GM21528 (cell line): ENCODE results near the gene RELN.
"Not testable (repeated sequence)": the region's sequence is repeated elsewhere in the genome, so short reads cannot be mapped to it uniquely, and the experiment has no call there.

Source experiments
- ATAC-seq: cut with Tn5 transposase; IDR thresholded peaks from one replicate; pipeline ENCODE4 v1.9.1; 2021; ENCODE audit warnings: mild to moderate bottlenecking, moderate library complexity; ENCODE audit not compliant: unreplicated experiment, low FRiP score

The RELN gene

DNA sequence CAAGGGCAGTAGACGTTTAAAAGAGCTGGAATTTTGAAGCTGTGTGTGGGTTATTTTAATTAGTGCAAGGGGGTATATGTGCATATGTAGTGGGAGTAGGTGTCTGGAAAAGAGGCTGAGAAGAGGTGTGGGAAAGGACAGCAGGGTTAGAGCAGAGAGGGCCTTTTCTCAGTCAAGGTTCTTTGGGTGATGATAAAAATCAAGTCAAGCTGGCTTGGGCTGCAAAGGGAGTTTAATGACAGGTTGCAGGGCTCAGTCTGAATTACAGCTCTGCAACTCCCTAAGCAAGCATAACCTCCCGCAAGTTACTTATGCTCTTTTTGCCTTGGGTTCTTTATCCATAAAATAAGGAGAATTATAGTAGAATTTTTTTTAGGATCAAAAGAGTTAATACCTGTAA is 83.5 kb downstream of the RELN start:
- ATAC-seq, result no peak

DNA sequence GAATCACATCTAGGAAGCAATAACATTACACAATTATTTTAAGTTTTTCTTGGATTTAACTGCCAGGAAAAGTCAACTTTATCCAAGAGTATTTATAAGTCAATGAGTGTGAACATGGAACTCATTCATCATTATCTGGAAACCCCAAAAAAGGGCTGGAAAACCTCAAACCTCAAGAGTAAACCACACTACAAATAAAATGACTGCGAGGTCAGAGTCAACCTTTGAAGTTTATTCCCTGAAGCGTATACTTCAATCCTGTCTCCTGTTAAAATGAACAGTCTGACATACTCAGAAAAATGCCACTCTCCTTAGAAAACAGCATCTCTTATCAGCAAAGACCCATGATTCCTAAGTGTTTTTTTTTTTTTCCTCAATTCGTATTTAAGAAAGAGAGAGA is 86.5 kb downstream of the RELN start:
- no peak for ATAC-seq

DNA sequence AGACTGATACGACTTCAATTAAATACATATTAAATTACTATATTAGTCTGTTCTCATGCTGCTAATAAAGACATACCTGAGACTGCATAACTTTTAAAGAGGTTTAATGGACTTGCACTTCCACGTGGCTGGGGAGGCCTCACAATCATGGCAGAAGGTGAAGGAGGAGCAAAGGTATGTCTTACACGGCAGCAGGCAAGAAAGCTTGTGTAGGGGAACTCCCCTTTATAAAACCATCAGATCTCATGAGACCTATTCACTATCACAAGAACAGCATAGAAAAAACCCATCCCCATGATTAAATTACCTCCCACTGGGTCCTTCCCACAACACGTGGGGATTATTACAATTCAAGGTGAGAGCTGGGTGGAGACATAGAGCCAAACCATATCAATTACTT is 92.6 kb downstream of the RELN start:
- not testable (repeated sequence) for ATAC-seq

DNA sequence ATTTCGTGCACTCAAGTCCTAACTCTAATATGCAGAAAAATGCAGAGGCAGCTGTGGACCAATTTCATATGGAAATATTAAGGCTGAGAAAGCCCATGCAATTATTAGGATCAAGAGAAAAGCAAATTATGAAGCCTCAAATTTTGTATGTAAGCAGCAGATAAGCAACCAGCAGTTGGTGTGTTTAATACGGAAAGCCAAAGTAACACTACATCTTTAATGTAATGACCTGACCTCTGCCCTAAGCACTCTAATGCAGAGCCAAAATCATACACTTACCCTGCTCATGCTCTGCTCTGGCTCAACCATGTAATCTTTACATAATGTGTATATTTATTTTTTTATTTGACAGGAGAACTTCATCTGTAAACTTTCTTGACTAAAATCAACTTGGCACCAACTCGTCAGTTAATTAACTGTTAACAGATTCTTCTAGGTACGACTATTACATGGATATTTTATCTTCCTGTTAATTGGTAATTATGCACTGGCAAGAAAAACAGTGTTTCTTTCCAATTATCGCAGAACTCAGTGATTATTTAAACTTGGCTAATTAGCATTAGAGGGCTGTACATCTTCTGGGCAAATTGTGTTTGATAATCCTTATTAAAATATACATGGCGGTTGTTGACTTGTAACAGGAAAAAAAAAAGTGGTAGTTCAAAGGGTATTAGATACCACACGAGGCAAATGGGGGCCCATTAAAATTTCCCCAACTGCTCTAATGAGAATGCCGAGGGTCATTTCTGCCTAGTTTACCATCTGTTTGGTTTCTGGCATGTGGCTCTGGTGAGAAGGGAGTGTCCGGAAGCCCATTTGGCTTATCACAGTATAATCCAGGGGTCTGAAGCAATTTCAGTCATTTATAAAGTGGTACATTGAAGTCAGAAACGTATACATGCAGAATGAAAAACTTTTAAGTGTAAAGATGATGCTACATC is 94.5 kb downstream of the RELN start:
- no peak for ATAC-seq

DNA sequence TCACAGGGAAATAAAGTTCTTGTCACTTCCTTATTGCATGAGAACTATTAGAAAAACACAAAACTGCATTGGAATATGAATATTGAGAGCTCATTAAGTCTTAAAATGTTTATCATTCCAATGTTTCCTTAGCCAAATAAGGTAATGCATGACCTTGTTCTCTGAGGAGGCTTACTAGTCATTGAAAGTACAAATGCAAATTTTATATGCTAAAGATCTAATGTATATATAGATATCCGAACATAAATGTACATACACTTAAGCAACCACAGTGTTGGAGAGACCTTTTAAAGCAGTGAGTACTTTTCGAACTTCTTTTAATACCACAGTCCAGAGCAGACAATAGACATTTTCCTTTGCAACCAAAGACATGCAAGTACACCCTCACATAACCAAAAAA is 96.1 kb downstream of the RELN start:
- ATAC-seq, result no peak

DNA sequence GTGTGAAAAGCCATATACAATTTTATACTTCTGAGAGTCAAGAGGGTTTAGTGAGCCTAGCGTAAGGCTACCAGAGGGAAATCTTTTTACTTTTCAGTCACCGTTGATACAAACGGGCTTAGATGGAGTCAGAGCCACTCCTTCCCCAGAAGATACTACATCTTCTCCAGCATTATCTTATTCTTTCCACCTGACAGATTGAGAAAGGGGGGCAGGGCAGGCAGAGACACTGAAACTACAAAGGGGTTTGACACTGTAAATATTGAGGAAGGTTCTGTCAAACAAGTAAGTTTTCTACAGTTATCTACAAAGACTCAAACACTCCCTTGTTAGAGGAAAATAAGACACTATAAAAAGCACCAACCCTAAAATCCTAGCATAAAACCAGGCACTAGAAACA is 100.0 kb downstream of the RELN start:
- ATAC-seq, result no peak

DNA sequence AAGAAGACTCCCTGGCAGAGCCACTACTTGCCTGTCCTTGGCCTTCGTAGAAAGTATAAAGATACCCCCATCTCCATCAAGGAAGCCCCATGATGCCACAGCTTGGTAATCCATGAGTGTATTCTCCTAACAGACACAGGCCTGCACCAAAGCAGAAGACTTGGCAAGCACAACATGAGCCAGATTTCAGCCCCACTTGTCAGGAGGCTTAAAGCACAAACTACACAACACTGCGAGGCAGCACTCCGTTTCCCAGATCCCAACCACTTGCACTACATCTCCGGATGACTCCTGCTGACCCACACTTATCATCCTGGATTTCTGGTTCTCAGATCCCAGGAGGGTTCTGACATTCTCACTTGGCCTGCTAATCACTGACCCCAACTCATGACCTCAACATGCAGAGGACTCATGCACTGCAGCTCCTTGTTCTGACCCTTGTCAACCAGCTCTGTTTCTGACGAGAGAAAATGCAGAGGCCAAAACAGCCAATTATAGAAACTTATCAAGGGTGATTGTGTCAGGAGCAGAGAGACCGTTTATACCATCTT is 100.8 kb downstream of the RELN start:
- no peak for ATAC-seq

DNA sequence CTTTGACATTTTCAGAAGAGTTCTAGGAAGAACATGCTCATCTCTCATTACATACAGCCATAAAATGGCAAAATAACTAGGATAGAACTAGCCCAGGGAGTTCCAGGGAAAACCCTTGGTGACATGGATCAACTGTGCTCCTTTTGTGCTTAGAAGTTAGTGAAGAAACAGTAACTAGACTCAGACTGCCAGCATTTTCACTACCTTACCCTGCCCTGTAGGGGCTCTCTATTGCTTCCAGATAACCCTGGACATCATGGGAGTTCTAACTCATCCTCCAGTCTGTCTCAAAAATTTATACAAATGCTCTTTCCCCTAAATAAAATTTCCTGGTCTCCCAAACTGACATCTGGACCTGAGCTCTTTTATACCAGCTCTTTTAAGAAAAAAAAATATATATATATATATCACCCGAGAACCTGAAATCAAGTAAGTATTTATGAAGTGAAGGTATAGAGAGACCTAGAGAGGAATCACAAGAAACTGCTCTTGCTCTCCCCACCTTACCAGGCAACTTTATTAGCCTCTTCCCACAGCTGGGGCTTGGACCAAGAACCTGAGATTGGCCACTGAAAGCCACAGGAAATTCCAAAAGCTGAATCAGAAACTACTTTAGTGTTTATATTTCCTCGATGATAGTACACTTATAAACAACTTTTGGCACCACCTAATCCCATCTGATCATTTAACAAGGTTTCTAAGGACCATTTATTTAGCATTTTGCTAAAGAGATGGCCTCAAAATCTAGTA is 101.4 kb downstream of the RELN start:
- no peak for ATAC-seq

DNA sequence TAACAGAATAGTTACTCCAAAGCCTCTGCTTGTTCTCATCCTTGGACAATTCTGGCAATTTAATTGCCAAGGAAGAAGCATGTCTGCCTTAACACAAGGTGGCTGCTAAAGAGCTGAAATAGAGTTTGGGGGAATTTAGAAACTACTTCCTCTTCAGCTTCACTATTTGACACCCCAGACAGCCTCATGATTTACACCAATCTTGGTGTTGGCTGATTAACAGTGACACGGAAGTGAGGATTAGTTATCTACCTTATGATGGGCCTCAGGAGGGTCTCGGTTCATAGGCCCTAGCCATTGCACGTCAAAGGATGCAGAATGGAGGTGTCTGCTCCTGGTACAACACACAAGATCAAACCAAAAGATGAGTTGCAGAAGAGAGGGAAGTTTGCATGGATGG is 102.4 kb downstream of the RELN start:
- no peak for ATAC-seq

DNA sequence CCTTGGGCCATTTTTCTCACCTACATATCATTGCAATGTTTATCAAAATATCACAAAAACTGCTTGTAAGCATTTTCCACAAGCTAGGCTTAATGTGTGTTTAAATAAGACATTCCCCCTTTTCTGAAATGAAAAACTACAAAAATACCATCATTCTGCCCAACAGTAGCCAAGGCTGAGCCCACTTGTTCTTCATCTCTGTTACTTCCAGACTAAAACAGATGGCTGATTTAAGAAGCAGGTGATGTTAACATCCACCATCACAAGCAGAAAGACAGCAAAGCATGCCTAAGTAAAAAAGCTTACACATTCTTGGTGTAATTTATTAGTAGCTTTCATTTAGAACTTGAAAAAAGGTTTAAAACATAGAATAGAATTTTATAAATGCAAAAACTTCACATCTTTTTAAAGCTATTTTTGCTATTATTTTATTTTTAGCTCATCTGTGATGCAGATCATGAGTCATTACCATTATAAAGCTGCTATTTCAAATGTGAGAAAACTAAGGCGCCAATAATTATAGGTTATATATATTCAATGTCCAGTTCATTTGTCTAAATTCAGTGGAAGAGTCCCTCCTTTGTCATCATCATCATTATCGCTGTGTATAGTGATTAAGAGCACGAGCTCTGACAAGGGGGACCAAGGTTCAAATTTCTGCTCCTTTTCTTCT is 109.4 kb downstream of the RELN start:
- no peak for ATAC-seq

DNA sequence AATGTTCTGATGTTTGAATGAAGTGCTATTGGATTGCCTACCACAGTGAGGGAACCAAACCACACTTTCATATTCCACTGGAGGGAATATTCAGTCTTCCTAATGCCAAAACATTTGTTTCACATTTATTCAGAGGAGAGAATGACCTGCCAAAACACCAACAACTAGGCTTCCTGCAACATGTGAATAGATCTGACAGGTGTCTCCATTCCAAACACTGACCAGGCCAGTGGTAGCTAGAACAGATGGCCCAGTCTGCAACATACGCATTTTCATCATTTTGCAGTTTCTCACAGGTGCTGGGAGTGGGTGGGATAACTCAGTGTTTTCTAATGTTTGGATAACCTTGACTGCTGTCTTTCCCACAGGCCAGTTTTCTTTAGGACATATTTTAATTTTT is 110.0 kb downstream of the RELN start:
- no peak for ATAC-seq

DNA sequence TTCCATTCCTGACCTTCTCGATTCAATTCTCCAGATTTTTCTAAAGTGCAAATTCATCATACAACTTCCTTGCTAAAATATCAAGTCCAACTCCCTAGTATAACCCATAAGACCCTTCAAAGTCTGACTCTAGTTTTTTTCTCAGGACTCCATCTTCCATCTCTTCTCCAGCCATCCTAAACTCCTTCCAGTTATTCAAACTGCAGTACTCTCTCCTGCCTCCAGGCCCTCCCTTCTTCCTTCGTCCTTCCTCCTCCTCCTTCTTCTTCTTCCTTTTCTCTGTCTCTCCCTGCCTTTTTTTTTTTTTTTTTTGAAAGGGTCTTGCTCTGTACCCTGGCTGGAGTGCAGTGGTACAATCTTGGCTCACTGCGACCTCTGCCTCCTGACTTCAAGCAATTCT is 111.9 kb downstream of the RELN start:
- ATAC-seq, result no peak

DNA sequence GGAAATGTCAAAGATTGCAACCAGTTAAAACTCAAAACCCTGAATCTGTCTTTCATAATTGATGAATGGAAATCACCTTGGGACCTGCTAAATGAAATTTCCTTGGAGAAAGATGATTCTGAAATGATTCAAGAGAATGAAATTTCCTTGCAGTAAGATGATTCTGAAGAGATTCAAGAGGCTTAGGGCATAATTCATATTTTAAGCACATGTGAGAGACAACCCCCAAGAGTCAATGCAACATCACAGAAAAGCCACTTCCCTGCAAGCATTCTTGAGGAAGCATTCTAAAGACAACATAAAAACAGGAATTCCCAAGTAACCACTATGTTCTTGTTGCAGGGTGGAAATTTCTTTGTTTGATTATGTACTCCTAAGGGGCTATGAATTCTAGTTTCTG is 113.7 kb downstream of the RELN start:
- ATAC-seq, result no peak

DNA sequence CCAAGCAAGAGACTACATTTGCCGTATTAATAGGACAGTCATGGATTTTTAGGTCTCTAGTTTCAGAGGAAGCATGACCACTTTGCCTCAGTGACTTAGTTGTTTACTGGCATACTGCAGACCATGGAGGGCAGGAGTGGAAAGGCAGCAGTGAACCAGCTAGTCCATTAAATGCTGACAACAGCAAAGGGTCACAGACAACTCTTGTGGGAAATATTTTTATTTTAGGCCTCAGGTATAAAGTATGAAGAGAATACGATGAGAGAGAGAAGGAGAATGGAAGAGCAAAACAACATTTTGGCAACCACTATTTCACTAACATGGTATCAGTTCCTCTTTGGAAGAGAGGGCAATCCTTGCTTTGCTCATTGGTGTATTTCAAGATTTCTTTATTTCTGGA is 118.0 kb downstream of the RELN start:
- ATAC-seq, result no peak

DNA sequence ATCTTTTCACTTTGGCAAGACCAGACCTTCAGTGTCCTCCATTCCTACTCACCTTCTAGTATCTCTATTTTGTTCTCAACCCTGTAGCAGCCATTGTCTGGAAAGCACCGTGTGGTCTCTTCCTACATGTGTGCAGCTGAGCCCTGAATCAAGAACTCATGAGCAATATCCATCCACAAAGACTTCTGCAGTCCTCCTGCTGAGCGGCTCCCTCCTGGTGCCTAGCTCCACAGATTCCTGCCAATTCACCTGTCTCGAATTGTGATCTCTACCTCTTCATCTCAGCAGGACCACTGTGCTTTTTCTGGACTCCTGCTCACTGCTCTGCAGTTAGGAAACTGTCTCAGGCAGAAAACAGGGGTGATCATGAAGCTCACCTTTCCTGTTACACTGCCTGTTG is 118.8 kb downstream of the RELN start:
- ATAC-seq, result no peak

DNA sequence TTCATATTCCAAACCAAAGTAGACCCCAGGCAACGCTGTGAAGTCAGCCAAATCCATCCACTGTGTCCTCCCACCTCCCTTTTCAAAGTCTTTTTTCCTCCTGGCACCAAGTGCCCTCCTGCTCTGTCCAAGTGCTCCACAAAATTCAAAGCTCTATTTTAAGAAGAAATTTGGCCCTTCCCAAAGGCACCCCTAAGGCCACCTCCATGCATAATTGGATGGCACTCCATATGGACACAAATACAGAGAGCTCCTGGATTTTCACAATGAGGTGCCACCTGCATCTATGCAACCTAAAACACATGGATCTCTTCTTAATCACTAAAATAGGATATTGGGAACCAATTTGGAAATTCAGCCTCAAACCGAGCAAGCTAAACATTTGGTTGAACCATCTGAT is 121.6 kb downstream of the RELN start:
- ATAC-seq, result no peak

DNA sequence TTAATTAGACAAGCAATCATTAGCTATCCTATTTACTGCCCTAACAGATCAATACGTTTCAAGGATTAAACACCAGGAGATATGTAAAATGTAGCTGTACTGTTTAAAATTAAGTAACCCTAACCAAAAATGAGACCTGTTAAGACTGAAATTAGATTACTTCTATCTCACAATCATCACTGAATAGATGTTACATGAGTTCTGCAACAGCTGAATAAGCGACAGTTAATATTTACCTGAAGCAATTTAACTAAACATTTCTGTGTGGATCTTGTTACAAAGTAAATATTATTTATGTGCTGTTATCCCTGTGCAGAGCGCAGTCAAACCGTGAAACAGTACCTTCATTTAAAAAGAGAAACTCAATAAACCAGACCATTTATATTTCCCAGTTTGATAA is 122.5 kb downstream of the RELN start:
- ATAC-seq, result no peak

DNA sequence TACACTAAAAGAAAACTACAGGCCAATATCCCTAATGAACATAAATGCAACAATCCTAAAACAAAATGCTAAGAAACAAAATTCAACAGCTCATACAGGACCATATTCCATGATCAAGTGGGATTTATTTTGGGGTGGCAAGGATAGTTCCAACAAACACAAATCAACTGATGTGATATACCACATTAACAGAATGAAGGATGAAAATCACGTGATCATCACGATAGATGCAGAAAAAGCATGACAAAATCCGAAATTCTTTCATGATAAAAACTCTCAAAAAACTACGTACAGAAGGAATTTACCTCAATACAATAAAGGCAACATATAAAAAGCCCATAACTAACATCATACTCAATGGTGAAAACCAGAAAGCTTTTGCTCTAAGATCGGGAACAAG is 124.0 kb downstream of the RELN start:
- ATAC-seq, result no peak

DNA sequence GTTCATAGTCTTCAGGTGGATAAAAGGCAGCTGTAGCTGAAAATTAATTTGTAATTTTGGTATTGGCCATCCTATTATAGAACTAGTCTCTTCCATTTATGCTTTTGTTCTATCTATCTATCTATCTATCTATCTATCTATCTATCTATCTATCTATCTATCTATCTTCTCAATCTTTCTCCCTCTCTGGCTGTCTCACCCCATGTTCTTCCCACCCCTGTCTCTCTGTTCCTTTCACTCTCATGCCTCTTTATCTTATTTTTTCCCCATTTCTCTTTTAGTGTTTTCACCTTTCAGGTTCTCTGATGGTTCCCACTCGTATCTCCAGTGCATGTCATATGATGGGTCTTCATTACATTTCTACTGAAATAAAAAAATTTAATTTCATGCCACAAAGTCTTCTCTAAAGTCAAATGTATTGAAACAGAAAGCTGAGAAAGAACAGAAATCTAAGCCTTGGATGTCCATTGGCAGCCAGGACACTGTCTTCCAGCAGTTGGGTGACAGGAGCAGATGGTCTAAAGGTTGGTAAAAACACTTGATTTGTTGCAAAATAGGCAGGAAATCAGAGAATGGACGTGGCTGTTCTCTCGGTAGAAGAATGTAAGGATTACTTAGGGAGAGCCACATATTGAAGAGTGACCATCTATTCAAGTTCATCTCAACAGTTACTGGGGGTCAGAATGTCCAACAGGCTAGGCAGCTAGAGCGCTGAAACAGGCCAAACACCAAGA is 127.0 kb downstream of the RELN start:
- ATAC-seq, result no peak

DNA sequence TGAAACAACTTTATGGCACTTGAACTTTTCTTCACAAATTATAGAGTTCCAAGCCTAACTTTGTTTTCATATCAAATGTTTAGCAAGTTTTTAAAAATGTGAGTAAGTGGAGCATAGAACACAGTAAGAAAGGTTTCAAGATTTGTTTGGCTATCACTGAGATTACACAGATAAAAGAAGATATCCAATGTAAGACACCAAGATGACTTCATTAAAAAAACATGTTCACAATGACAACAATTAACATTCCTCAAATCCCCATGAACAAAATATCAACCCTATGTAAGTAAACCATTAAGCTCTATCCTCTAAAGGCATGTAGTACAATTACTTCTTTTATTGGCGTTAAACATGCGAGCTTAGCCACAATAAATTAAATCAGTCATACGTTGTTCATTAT is 129.7 kb downstream of the RELN start:
- no peak for ATAC-seq
